Thoracic aorta (tissue), 2 donors: ENCODE data around the gene GIMD1. TPM values are rescaled to one million over a fixed set of nuclear protein-coding genes. Genes with fewer than 3 reads are reported as not detected.

Experiments
- ATAC-seq: fragments of 150-250 bp; one replicate; pipeline ENCODE4 v1.8.0; 2017; ENCODE audit warnings: low read depth; ENCODE audit not compliant: insufficient number of reproducible peaks, low FRiP score
- DNase-seq: peaks from one replicate; pipeline ENCODE4 v3.0.0-alpha.2; 2020; ENCODE audit warnings: low spot score
- H3K27ac ChIP-seq, 2 donors: fragments of 200-600 bp; sonication (generic); 1 replicate in 1 of 2; 2 replicates in 1 of 2; pipeline ENCODE4 v1.5.1; 2016; ENCODE audit warnings: mild to moderate bottlenecking in 2 of 2, moderate library complexity in 2 of 2
- H3K27me3 ChIP-seq: fragments of 200-600 bp; sonication (generic); replicated peaks from 2 replicates; pipeline ENCODE4 v1.6.0; 2016; ENCODE audit warnings: mild to moderate bottlenecking; ENCODE audit not compliant: insufficient read depth
- H3K36me3 ChIP-seq: fragments of 200-600 bp; sonication (generic); one replicate; pipeline ENCODE4 v1.5.1; 2016
- H3K4me1 ChIP-seq, 2 donors: fragments of 200-600 bp; sonication (generic); 1 replicate in 1 of 2; 2 replicates in 1 of 2; pipeline versions ENCODE4 v1.5.1 to v1.6.0; 2016; ENCODE audit warnings: low read depth in 2 of 2, mild to moderate bottlenecking in 1 of 2; ENCODE audit not compliant: control insufficient read depth in 1 of 2
- H3K4me3 ChIP-seq: fragments of 200-600 bp; sonication (generic); 2 replicates; pipeline ENCODE4 v1.5.1; 2016; ENCODE audit warnings: mild to moderate bottlenecking
- H3K9me3 ChIP-seq: fragments of 200-600 bp; sonication (generic); 2 replicates; pipeline ENCODE4 v1.5.1; 2016
- total RNA-seq, 2 donors: library from RNA; depleted of rRNA; stranded (reverse); fragments of >200 nt; gene quantifications; one replicate each; pipeline versions ENCODE4 v1.1.0 to v1.2.3, GENCODE V29; 2016
- TF ChIP-seq, protein P1 (sequence below): fragments of 200-600 bp; sonication (generic); IDR thresholded peaks from one replicate; pipeline ENCODE4 v1.5.1; 2019; ENCODE audit warnings: antibody characterized with exemption

The GIMD1 gene
- total RNA-seq, 2 donors from 2014 or later: not detected

DNA sequence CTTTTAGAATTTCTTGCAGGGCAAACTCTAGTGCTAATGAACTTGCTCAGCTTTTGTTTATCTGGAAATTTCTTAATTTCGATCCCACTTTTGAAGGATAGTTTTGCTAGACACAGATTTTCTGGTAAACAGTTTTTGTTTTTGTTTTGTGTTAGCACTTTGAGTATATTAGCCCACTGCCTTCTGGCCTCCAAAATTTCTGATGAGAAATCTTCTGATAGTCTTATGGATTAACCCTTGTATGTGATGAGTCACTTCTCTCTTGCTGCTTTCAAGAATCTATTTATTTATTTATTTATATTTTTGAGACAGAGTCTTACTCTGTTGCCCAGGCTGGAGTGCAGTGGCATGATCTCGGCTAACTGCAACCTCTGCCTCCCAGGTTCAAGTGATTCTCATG, 27.0 kb upstream of the GIMD1 start:
- Histone ChIP-seq H3K27me3 (no peaks in the 10 kb centered on the region), H3K27ac (no peak overlapping the region), H3K4me3 (no peak overlapping the region), H3K36me3 (no peaks in the 10 kb centered on the region), H3K4me1 (no peaks in the 10 kb centered on the region), H3K9me3 (peaks cover 26% of the 10 kb centered on the region)
- no peak for DNase-seq
- no peak for ATAC-seq
- TF ChIP-seq, protein P1, sequence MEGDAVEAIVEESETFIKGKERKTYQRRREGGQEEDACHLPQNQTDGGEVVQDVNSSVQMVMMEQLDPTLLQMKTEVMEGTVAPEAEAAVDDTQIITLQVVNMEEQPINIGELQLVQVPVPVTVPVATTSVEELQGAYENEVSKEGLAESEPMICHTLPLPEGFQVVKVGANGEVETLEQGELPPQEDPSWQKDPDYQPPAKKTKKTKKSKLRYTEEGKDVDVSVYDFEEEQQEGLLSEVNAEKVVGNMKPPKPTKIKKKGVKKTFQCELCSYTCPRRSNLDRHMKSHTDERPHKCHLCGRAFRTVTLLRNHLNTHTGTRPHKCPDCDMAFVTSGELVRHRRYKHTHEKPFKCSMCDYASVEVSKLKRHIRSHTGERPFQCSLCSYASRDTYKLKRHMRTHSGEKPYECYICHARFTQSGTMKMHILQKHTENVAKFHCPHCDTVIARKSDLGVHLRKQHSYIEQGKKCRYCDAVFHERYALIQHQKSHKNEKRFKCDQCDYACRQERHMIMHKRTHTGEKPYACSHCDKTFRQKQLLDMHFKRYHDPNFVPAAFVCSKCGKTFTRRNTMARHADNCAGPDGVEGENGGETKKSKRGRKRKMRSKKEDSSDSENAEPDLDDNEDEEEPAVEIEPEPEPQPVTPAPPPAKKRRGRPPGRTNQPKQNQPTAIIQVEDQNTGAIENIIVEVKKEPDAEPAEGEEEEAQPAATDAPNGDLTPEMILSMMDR: no peak

DNA sequence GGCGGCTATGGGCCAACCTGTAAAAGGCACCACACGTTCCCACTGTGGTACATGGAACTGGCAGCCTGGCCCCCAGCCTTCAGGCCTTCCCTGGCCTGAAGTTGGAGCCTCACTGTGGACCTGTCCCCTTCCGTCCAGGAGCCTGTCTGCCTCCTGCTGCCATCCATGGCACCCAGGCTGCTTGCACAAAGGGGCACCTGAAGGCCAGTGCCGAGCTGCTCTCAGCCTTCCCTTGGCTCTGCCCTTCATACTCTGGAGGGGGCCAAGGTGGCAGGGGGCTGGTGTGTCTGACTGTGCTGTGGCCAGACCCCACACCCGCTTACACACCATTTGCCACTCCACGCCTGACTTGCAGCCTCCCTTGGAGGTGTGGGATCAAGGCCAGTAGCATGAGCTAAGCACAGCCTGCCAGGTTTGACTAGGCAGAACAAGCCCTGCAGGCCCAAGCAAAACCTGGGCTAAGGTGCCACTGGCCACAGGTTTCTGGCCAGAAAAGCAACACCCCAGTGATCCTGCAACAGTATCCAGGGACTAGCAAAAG, 17.3 kb upstream of the GIMD1 start:
- Histone ChIP-seq H3K4me3 (no peak overlapping the region), H3K36me3 (no peaks in the 10 kb centered on the region), H3K27me3 (no peaks in the 10 kb centered on the region), H3K9me3 (no peaks in the 10 kb centered on the region), H3K4me1 (no peaks in the 10 kb centered on the region), H3K27ac (no peak overlapping the region)
- DNase-seq (no peak), ATAC-seq (no peak)
- TF ChIP-seq, protein P1: no peak

DNA sequence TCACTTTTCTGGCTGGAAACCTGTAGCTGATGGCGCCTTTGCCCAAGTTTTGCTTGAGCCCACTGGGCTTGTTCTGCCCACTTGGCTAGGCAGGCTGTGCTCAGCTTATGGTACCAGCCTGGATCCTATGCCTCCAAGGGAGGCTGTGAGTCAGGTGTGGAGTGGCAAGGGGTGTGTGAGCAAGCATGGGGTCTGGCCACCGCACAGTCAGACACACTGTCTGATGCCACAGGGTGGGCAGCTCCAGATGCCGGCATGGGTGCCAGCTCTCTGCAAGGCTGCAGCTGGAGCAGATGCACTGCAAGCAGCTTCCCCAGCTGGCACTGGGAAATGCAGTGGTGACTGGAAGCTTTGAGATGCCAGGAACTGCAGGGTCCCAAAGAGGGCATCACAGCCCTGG, 16.3 kb upstream of the GIMD1 start:
- no peaks in the 10 kb centered on the region for H3K27me3 ChIP-seq
- no peak overlapping the region for H3K27ac ChIP-seq
- no peaks in the 10 kb centered on the region for H3K4me1 ChIP-seq
- TF ChIP-seq, protein P1: no peak
- no peaks in the 10 kb centered on the region for H3K9me3 ChIP-seq
- DNase-seq (no peak), ATAC-seq (no peak)
- H3K4me3 ChIP-seq: no peak overlapping the region
- H3K36me3 ChIP-seq: no peaks in the 10 kb centered on the region

DNA sequence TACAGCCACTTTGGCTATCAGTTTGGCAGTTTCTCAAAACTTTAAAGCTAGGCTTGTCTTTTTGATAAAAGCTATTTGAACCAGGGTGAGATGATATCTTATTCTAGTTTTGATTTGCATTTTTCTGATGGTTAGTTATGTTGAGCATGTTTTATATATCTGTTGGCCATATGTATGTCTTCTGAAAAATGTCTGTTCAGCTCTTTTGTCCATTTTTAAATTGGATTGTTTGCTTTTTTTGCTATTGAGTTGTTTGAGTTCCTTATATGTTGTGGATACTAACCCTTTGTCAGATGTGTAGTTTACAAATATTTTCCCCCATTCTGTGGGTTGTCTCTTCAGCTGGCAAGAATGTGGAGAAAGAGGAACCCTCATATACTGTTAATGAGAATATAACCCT, 11.6 kb upstream of the GIMD1 start:
- Histone ChIP-seq H3K4me1 (no peaks in the 10 kb centered on the region), H3K27ac (no peak overlapping the region), H3K9me3 (no peaks in the 10 kb centered on the region), H3K36me3 (no peaks in the 10 kb centered on the region), H3K4me3 (no peak overlapping the region), H3K27me3 (no peaks in the 10 kb centered on the region)
- no peak for DNase-seq
- no peak for ATAC-seq
- TF ChIP-seq, protein P1: no peak

DNA sequence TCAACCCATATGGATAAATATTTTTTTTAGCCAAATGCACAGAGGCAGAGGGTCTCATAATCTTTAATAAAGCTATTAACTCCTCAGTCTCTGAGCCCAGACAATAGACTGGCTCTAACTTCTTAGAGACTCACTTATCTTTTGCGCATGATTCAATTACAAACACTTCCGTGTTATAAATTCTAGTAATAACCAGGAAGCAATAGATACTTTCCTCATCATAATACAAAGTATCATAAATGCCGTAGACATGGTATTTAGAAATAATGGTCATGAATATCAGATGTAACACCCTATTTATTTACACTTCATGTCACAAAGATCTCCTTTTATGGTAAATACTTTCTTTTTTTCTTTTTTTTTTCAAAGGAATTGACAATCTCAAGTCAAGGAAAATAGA, 4.4 kb upstream of the GIMD1 start:
- TF ChIP-seq, protein P1: no peak
- peaks cover 0 to 8% of the 10 kb centered on the region in 2 donors for H3K4me1 ChIP-seq
- ATAC-seq (no peak), DNase-seq (no peak)
- no peaks in the 10 kb centered on the region for H3K27me3 ChIP-seq
- no peak overlapping the region for H3K27ac ChIP-seq
- no peaks in the 10 kb centered on the region for H3K9me3 ChIP-seq
- H3K36me3 ChIP-seq: no peaks in the 10 kb centered on the region
- H3K4me3 ChIP-seq: no peak overlapping the region
